ENCODE results near the gene TAOK1.
A peak's percentile ranks its signal among the peaks of the same experiment; 100 is the strongest.

TAOK1 gene

GRCh38 chr17:29544066-29544465 is 153.9 kb downstream of the TAOK1 start:
- in situ Hi-C loops (cut with MboI; ENCODE audit: low sequenced_read_pairs, unreplicated experiment): loop anchor here (10.0 to 25.0 kb wide), 2 partner anchors 179 to 382 kb away; no protein-coding TSS in a partner anchor
- no peak for TF ChIP-seq CTCF (IDR thresholded peaks at IDR 0.05; ENCODE audit: borderline replicate concordance, control extremely low read depth, extremely low read depth, insufficient read depth, missing control alignments)
- no peak for DNase-seq (ENCODE audit: low spot score)

- in situ Hi-C loops (cut with MboI; ENCODE audit: low sequenced_read_pairs, unreplicated experiment): loop anchor here (10.0 to 25.0 kb wide), 2 partner anchors 181 to 384 kb away; no protein-coding TSS in a partner anchor
- TF ChIP-seq CTCF (IDR thresholded peaks at IDR 0.05; ENCODE audit: borderline replicate concordance, control extremely low read depth, extremely low read depth, insufficient read depth, missing control alignments): no peak
- no peak for DNase-seq (ENCODE audit: low spot score)
Measured at GRCh38 chr17:29546085-29546484, 155.9 kb downstream of the TAOK1 start.

GRCh38 chr17:29546830-29547229 is 156.7 kb downstream of the TAOK1 start:
- in situ Hi-C loops (cut with MboI; ENCODE audit: low sequenced_read_pairs, unreplicated experiment): loop anchor here (10.0 to 25.0 kb wide), 2 partner anchors 182 to 385 kb away; no protein-coding TSS in a partner anchor
- no peak for TF ChIP-seq CTCF (IDR thresholded peaks at IDR 0.05; ENCODE audit: borderline replicate concordance, control extremely low read depth, extremely low read depth, insufficient read depth, missing control alignments)
- DNase-seq (ENCODE audit: low spot score): no peak

GRCh38 chr17:29549177-29549923 is 159.2 kb downstream of the TAOK1 start:
- peak; percentile 70 for DNase-seq (ENCODE audit: low spot score)
- no peak for TF ChIP-seq CTCF (IDR thresholded peaks at IDR 0.05; ENCODE audit: borderline replicate concordance, control extremely low read depth, extremely low read depth, insufficient read depth, missing control alignments)
- in situ Hi-C loops (cut with MboI; ENCODE audit: low sequenced_read_pairs, unreplicated experiment): loop anchor here (10.0 to 25.0 kb wide), 2 partner anchors 185 to 387 kb away; no protein-coding TSS in a partner anchor

GRCh38 chr17:29555840-29556239 is 165.7 kb downstream of the TAOK1 start:
- DNase-seq (ENCODE audit: low spot score): no peak
- no peak for TF ChIP-seq CTCF (IDR thresholded peaks at IDR 0.05; ENCODE audit: borderline replicate concordance, control extremely low read depth, extremely low read depth, insufficient read depth, missing control alignments)
- in situ Hi-C loops (cut with MboI; ENCODE audit: low sequenced_read_pairs, unreplicated experiment): no loop called here

GRCh38 chr17:29557085-29557738 is 167.0 kb downstream of the TAOK1 start:
- in situ Hi-C loops (cut with MboI; ENCODE audit: low sequenced_read_pairs, unreplicated experiment): no loop called here
- no peak for TF ChIP-seq CTCF (IDR thresholded peaks at IDR 0.05; ENCODE audit: borderline replicate concordance, control extremely low read depth, extremely low read depth, insufficient read depth, missing control alignments)
- no peak for DNase-seq (ENCODE audit: low spot score)

Measured in GM13976 (cell line).